MM.1S (cell line): ENCODE measurements around the gene USP47.

Experiments used
- DNase-seq: peaks from one replicate; pipeline ENCODE4 v3.0.0-alpha.2; 2015
- H2AFZ ChIP-seq: fragments of 300-600 bp; sonication (generic); 2 replicates; pipeline ENCODE4 v1.6.0; 2016; ENCODE audit warnings: antibody characterized with exemption, low read length
- H3F3A ChIP-seq: fragments of 300-600 bp; sonication (generic); 2 replicates; pipeline ENCODE4 v1.6.1; 2016; ENCODE audit warnings: mild to moderate bottlenecking, antibody characterized with exemption, low read length, moderate library complexity, mixed read lengths; ENCODE audit not compliant: insufficient read depth
- H3K27ac ChIP-seq: fragments of 300-600 bp; sonication (generic); 2 replicates; pipeline ENCODE4 v1.5.1; 2016; ENCODE audit warnings: mild to moderate bottlenecking, low read length
- H3K27me3 ChIP-seq: fragments of 300-600 bp; sonication (generic); replicated peaks from 2 replicates; pipeline ENCODE4 v1.6.0; 2016; ENCODE audit warnings: low read length; ENCODE audit not compliant: insufficient read depth
- H3K36me3 ChIP-seq: fragments of 300-600 bp; sonication (generic); replicated peaks from 2 replicates; pipeline ENCODE4 v1.6.1; 2016; ENCODE audit warnings: mild to moderate bottlenecking, low read length, mixed read lengths; ENCODE audit not compliant: insufficient read depth
- H3K4me1 ChIP-seq: fragments of 300-600 bp; sonication (generic); 2 replicates; pipeline ENCODE4 v1.6.1; 2016; ENCODE audit warnings: low read length, mixed read lengths
- H3K4me2 ChIP-seq: fragments of 300-600 bp; sonication (generic); 2 replicates; pipeline ENCODE4 v1.6.0; 2016; ENCODE audit warnings: low read depth, low read length
- H3K4me3 ChIP-seq: fragments of 300-600 bp; sonication (generic); 2 replicates; pipeline ENCODE4 v1.5.1; 2016; ENCODE audit warnings: low read length, mixed read lengths
- H3K79me2 ChIP-seq: fragments of 300-600 bp; sonication (generic); 2 replicates; pipeline ENCODE4 v1.6.1; 2016; ENCODE audit warnings: mixed run types, low read length, mixed read lengths
- H3K9ac ChIP-seq: fragments of 300-600 bp; sonication (generic); 2 replicates; pipeline ENCODE4 v1.6.1; 2016; ENCODE audit warnings: low read length, mixed read lengths
- H3K9me2 ChIP-seq: fragments of 300-600 bp; sonication (generic); replicated peaks from 2 replicates; pipeline ENCODE4 v1.6.1; 2016; ENCODE audit warnings: mild to moderate bottlenecking, low read length, mixed read lengths; ENCODE audit not compliant: insufficient read depth
- H3K9me3 ChIP-seq: fragments of 300-600 bp; sonication (generic); replicated peaks from 2 replicates; pipeline ENCODE4 v1.6.1; 2016; ENCODE audit warnings: mild to moderate bottlenecking, low read length, mixed read lengths; ENCODE audit not compliant: insufficient read depth
- H4K20me1 ChIP-seq: fragments of 300-600 bp; sonication (generic); 2 replicates; pipeline ENCODE4 v1.6.1; 2016; ENCODE audit warnings: mild to moderate bottlenecking, low read length, moderate library complexity, mixed read lengths; ENCODE audit not compliant: insufficient read depth
- EZH2 ChIP-seq: fragments of 300-600 bp; sonication (generic); optimal IDR thresholded peaks from 2 replicates; pipeline ENCODE3; 2017; ENCODE audit warnings: low read depth, mild to moderate bottlenecking, antibody characterized with exemption, low read length, mixed read lengths
- EZH2phosphoT487 ChIP-seq: fragments of 300-600 bp; sonication (generic); IDR thresholded peaks from 2 replicates; pipeline ENCODE4 v1.6.1; 2018; ENCODE audit warnings: antibody characterized with exemption, low read length
- TF ChIP-seq, protein P1 (sequence below): fragments of 300-600 bp; sonication (generic); IDR thresholded peaks from 2 replicates; pipeline ENCODE4 v1.5.1; 2016; ENCODE audit warnings: antibody characterized with exemption, low read length, mixed read lengths

USP47 gene

DNA sequence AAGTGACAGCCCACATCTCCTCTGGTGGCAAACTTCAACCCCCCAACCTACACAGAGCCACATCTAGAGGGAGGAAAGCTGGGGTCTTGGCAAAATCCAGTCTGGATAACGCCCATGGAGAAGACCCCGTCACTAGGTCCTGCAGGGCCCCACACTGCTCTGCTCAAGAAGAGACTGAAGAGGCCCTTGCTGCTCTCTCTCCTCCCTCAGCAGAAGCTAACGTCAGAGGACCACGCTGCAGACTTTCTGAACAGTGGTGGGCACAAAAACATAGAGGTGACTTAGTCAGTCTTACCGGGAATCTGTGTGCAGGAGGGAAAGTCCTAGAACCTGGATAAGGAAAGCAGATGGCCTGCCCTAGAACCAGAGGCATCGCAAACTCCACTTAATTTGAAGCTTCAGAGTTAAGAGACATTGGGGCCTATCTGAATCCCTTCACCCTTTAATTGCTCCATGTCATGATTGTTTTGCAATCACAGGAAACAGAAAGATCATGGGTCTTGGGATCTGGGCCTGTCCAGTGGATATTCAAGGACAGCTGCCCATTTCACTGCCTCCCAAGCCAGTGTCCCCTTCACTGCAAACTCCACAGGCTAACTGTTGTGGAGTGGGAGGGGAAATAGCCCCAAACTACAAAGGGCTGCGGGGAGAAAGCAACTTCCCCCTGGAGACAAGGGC, 164.9 kb downstream of the USP47 start:
- H3K4me3 ChIP-seq, result no peak overlapping the region
- no peak overlapping the region for H3K4me2 ChIP-seq
- DNase-seq, result no peak
- no peaks in the 10 kb centered on the region for H3K27me3 ChIP-seq
- H3K27ac ChIP-seq, result no peak overlapping the region
- no peaks in the 10 kb centered on the region for H3K4me1 ChIP-seq
- no peaks in the 10 kb centered on the region for H3K9me2 ChIP-seq
- no peaks in the 10 kb centered on the region for H3K79me2 ChIP-seq
- no peaks in the 10 kb centered on the region for H3F3A ChIP-seq
- H3K9ac ChIP-seq, result no peak overlapping the region
- no peak overlapping the region for H2AFZ ChIP-seq
- H4K20me1 ChIP-seq, result no peaks in the 10 kb centered on the region
- no peaks in the 10 kb centered on the region for H3K9me3 ChIP-seq
- H3K36me3 ChIP-seq, result no peaks in the 10 kb centered on the region
- TF ChIP-seq, protein P1, sequence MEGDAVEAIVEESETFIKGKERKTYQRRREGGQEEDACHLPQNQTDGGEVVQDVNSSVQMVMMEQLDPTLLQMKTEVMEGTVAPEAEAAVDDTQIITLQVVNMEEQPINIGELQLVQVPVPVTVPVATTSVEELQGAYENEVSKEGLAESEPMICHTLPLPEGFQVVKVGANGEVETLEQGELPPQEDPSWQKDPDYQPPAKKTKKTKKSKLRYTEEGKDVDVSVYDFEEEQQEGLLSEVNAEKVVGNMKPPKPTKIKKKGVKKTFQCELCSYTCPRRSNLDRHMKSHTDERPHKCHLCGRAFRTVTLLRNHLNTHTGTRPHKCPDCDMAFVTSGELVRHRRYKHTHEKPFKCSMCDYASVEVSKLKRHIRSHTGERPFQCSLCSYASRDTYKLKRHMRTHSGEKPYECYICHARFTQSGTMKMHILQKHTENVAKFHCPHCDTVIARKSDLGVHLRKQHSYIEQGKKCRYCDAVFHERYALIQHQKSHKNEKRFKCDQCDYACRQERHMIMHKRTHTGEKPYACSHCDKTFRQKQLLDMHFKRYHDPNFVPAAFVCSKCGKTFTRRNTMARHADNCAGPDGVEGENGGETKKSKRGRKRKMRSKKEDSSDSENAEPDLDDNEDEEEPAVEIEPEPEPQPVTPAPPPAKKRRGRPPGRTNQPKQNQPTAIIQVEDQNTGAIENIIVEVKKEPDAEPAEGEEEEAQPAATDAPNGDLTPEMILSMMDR, result no peak
- TF ChIP-seq EZH2, result no peak
- TF ChIP-seq EZH2phosphoT487, result no peak

DNA sequence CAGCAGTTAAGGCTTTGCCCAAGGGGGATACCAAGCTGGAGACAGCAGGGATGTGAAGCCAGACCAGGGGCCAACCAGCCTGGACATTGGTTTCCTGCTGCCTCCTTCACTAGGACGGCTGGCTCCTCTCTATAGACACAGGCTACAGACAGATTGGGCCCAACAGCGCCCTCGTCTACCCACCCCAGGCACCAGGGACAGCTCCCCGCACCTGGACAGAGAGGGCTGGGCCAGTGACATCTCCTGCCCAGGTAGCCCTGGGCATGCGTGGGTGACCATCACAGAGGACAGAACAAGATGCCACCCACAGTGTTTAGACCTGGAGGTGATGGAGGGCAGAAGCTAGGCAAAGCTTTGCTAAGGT, 165.4 kb downstream of the USP47 start:
- no peak for TF ChIP-seq EZH2phosphoT487
- TF ChIP-seq, protein P1, result no peak
- no peak for TF ChIP-seq EZH2
- H3K9ac ChIP-seq, result no peak overlapping the region
- DNase-seq, result no peak
- no peaks in the 10 kb centered on the region for H3K79me2 ChIP-seq
- no peaks in the 10 kb centered on the region for H3K4me1 ChIP-seq
- no peaks in the 10 kb centered on the region for H3F3A ChIP-seq
- no peaks in the 10 kb centered on the region for H3K9me3 ChIP-seq
- no peaks in the 10 kb centered on the region for H3K9me2 ChIP-seq
- H3K27me3 ChIP-seq, result no peaks in the 10 kb centered on the region
- H3K4me3 ChIP-seq, result no peak overlapping the region
- no peak overlapping the region for H3K27ac ChIP-seq
- no peaks in the 10 kb centered on the region for H4K20me1 ChIP-seq
- no peak overlapping the region for H3K4me2 ChIP-seq
- no peaks in the 10 kb centered on the region for H3K36me3 ChIP-seq
- no peak overlapping the region for H2AFZ ChIP-seq

DNA sequence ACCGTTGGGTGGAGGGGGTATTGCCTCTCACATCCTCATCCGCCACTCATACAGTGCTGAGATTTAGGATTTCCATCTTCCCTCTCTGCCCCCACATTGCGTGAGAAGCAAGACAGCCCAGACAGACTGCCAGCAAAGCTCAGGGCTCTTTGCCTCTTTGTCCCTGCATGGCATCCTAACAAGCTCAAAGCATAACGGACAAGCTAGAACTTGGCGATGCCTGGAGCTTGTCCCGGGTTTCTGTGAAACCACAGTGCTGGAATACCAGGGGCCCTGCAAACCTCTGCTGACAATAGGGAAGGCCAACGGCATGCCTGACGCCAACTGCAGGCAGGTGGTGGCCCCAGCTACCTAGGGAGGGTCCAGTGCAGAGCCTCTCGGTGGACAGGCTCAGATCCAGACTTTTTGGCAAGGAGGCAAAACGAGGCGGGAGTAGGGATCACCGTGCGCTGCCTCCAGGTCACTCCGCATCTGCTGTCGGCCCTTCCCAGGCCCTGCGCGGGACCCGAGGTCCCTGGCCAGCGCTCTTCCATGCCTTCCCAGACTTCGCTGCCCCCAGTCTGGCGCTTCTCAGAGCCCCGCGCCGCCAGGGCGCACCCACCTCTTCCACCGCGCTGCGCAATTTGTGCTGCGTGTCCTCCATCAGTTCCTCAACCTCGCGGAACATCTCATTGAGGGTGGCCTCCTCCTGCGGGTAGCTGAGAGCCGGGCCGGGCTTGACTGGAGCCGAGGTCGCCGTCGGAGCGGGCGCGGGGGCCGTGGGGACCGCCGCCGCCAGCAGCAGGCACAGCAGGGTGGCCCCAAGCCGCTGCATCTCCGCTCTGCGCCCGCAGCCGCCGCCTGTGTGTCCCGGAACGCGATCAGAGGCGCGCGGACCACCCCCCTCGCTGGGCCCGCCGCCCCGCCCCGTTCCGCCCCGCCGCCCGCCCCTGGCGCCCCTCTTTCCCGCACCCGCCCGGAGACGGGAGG, 166.3 kb downstream of the USP47 start, which contains the start of gene DKK3:
Gene DKK3 (minus strand): TSS at position 858 of the 969 bp plus-strand sequence. CDS start 44 bp downstream, at position 814.
- no peak within 1 kb of the TSS for H3K4me3 ChIP-seq
- no peak for TF ChIP-seq EZH2phosphoT487
- TF ChIP-seq, protein P1, result no peak
- no peak for TF ChIP-seq EZH2
- H4K20me1 ChIP-seq, result no peaks in the 10 kb centered on the region
- no peak within 1 kb of the TSS for H3K27ac ChIP-seq
- no peaks in the 10 kb centered on the region for H3K36me3 ChIP-seq
- H2AFZ ChIP-seq, result no peak within 1 kb of the TSS
- no peak within 1 kb of the TSS for H3K9ac ChIP-seq
- H3K9me3 ChIP-seq, result no peaks in the 10 kb centered on the region
- H3K4me1 ChIP-seq, result no peaks in the 10 kb centered on the region
- DNase-seq, result no peak
- H3K79me2 ChIP-seq, result no peaks in the 10 kb centered on the region
- no peak within 1 kb of the TSS for H3K4me2 ChIP-seq
- H3F3A ChIP-seq, result no peaks in the 10 kb centered on the region
- no peaks in the 10 kb centered on the region for H3K27me3 ChIP-seq
- no peaks in the 10 kb centered on the region for H3K9me2 ChIP-seq
